IPS DF 19.7 (cell line): ENCODE data around the gene LRRC8C.
"Not testable (repeated sequence)": the region's sequence is repeated elsewhere in the genome, so short reads cannot be mapped to it uniquely, and the experiment has no call there.

Experiments used
- DNase-seq: peaks from one replicate; pipeline ENCODE4 v3.0.0-alpha.2; 2013; ENCODE audit warnings: low read depth, low spot score

Gene LRRC8C

DNA sequence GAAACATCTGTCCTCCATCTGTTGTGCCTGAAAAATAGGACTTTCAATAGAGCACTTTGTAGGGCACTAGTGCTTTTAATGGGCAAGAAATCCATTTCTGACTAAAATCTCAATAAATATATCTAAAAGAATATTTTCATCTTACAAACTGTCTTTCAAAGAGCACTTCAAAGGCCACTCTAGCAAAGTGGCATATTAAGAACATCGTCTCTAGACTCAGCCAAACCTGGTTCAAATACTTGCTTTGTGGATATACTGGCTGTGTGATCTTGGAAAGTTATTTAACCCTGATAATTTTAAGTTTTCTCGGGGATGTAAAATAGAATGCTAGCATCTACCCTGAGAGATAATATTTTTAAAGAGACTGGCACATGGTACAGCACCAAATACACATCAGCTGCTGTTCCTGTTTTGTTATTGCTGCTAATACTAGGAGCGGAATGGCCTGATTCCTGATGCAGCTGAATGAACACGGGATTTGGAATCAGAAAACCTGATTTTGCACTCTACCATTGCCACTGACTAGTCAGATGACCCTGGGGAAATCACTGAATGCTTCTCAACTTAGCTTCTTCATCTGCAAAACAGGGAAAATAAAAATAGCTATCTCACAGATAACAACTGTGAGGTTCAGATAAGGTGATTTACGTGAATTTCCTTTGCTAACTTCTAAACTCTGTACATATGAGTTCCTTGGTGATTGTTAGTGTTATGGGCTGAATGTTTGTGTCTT lies 25.2 kb upstream of the LRRC8C start:
- no peak for DNase-seq

DNA sequence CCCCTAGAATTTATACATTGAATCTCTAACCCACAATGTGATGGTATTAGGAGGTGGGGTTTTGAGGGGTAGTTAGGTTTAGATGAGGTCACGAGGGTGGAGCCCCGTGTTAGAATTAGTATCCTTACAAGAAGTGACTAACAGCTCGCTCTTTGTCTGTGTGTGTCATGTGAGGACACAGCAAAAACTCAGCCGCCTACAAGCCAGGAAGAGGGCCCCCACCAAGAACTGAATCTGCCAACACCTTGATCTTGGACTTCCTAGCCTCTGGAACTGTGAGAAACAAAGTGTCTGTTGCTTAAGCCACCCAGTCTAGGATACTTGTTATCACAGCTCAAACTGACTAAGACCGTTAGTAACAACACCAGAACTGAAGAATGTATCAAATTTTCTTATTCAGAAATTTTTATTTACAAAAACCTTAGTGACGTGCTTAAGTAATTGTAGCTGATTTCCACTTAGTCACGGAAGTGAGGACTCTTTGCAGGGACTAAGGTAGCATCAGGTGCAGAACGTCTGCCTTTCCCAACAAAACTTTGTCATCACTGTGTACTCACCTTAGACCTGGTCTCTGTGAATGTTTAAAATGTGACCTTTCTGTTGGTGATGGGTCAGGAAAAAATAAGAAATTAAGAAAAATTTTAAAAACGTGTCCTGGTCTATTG lies 24.5 kb upstream of the LRRC8C start:
- no peak for DNase-seq

DNA sequence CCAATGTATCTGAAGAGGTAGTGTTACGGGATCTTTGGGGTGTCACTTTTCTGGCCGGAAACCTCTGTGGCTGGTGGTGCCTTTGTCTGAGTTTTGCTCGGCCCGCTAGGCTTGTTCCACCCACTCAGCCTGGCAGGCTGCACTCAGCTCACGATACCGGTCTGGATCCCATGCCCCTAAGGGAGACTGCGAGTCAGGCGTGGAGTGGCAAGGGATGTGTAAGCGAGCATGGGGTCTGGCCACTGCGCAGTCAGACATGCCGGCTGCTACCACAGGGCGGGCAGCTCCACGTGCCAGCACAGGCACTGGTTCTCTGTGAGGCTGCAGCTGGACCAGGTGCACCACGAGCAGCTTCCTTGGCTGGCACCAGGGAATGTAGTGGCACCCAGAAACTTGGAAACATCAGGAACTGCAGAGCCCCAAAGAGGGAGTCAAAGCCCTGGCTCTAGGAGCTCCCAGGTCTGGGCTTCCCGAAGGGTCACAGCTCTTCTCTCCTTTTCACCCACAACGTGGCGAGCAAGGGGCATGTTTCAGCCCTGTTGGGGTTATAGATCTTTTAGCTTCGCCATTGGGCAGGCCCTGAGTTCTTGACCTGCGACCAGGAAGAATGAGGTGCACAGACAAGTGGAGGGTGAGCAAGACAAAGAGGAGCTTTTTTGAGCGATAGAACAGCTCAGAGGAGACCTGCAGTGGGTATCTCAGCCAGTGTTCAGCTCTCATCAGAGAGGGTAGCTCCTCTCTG lies 23.8 kb upstream of the LRRC8C start:
- no peak for DNase-seq

DNA sequence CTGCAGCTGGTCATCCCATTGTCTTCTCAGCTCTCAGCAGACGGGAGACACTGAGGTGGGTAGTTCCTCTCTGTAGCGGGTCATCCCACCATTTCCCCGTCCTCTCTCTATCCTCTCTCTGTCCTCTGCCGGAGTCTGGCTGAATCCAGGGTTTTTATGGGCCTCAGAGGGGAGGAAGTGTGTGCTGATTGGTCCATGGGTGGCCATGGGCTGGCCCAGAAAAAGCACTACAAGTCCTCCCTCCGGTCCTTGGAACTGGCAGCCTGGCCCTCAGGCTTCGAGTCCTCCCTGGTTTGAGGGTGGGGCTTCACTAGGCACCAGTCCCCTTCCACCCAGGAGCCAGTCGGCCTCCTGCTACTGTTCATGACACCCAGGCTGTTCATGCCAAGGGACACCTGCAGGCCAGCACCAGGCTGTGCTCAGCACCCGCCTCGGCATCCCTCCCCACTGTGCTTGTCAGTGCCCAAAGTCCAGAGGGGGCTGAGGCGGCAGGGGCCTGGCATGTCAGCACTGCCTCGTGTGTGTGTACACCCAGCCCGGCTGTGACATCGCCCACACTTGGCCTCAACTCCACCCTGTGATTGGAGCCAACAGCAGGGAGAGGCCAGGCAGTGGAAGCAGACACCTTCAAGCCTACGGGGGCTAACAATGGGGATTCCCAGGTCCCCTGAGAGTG lies 23.0 kb upstream of the LRRC8C start:
- DNase-seq: no peak

DNA sequence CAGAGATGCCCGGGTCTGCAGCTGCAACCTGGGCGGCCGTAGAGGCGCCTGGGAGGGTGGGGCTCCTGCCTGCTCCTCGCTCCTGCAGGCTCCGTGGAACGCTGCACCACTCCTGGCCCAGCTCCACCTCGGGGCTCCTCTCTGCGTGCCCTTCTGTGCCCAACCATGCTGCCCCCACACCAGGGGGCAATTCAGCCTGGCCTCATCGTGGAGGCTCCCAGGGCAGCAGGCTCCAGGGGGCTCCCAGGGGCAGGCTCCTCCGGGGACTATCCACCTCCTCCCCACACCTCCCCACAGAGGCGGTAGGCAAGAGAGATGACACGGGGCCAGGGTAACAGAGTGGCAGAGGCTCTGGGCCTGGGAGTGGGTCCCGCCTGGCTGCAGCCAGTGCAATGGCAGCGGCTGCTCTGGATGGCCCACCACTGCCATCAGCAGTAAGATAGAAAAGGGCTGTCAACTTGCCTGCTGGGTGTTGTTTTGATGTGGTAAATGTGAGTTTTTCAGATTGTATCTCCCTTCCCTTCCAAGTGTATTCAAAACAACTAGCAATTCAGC lies 22.4 kb upstream of the LRRC8C start:
- no peak for DNase-seq

DNA sequence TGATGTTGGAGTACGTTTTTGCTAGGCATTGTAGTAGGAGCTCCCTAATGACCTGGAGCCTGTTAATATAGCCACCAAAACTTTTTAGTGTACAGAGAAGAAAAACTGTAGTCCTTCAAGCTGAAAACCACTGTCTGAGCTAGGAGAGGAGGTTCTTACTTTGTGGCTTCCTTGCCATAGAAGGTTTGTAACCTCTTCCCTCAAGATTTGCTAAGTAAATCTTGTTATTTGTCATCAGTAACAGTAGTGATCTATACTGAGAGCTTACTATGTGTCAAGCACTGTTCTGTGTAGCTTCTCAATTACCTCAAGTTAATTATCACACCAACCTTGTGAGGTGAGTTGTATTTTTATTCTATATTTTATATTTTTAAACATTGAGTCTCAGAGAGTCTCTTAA lies 21.2 kb upstream of the LRRC8C start:
- DNase-seq: no peak

DNA sequence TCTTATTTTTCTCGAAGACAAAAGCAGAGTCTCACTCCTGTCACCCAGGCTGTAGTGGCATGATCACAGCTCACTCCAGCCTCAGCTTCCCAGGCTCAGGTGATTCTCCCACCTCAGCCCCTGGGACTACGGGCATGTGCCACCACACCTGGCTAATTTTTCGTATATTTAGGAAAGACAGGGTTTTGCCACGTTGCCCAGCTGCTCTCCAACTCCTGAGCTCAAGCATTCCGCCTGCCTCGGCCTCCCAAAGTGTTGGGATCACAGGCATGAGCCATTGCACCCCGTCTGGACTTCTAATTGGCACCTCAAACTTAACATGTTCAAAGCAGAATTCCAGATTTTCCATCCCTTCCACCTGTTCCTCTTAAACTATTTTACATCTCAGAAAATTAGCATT lies 19.0 kb upstream of the LRRC8C start:
- DNase-seq: no peak

DNA sequence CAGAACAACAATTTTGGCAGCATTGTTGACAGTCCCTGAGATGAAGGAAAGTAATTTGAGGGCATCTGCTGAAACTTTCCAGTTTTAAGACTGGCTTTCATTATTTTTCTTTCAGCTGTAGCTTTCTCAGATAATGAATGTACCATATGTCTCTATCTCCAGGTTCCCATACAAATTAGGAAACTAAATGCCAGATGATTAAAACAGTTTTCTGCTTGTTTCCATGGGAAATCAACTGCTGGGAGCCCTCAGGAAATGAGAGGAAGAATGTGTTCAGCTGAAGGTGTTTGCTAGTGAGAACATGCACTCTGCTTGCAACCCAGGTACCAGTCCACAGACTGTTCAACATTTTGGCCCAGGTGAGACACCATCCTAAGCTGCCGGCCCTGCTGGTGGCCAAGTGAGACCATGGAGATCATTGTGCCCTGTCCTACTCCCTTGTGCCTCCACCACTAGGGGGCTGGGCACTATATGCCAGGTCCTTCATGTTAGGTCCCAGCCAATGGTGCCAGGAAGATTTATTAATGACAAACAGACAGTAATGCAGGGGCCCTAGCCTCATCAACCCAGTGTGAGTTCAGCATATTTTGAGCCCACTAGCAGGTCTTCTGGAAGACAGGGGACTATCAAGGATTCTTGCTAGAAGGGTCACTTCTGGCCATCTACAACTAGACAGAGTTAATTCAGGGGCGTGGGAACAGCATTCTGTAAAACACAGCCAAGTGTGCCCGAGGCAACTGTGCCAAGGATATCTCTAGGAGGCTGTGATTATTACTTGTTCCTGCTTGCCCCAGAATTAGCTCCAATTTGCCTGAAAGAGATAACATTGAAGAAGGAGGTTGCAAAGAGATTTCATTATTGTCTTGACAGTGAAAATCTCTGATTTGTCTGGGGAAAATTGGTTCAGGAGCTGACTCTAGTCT lies 17.0 kb upstream of the LRRC8C start:
- DNase-seq: no peak

DNA sequence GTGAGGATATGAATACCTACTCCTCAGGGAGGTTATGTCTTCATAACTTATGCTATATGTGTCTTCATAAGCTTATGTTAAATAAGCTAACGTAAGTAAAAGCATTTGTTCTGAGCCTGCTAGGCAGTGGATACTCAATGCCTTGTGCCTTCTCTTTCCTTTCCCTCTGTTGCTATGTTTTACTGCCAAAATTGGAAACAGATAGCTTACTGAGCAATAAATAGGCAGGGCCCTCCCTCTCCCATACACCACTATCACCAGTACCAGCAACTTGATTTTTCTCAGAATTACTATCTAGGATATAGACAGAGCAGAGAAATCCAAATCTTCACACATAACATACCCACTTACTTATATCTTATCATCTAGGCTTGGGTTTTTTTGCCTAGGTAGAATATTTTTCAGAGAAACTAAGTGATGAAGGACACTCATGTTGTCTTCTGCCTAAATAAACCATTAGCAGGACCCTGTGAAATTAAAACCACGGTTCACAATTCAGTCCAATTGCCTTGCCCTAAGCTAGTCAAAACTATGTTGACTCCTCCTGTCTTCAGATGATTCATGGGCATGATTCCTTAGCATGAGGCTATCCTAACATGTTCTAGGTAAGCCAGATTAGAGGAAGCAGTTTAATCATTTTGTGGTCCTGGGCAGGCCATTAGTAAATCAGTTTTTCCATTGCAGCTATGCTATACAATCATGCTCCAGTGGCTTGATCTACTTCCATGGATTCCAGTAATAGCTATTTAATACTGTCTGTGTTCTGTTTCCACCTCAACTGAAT lies 15.9 kb upstream of the LRRC8C start:
- DNase-seq: no peak

DNA sequence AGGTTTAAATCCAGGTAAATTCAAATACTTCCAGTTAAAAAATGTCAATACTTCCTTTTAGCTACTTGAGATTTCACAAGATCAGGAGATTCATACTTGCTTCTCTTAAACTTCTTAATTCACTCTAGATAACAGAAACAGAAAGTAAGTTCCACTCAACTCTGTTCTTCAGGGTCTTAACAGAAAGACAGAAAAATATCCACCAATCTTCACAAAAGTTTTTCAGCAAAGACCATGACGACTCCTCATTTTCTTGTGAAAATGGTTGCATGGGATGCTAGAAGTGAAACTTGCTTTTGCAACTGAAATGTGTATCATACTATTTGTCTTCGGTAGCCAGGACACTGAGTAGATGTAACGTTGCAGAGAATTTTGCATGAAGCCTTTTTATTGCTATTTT lies 12.3 kb upstream of the LRRC8C start:
- no peak for DNase-seq

DNA sequence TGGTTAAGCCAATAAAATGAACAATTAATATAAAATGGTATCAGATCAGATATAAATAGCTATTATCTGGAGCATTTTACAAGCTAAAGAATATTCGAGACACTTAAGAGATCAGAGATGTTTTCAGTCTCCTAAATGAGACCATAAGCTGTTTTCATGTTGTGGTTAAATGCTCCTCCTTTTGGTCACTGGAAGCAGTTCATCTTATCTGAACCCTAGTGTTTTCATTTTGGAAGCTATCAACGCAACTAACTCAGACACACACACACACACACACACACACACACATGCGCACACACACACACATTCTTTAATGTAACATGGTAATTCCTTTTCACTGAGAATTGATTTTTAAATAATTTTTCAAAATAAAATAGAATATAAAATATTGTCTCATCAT lies 10.0 kb upstream of the LRRC8C start:
- no peak for DNase-seq

DNA sequence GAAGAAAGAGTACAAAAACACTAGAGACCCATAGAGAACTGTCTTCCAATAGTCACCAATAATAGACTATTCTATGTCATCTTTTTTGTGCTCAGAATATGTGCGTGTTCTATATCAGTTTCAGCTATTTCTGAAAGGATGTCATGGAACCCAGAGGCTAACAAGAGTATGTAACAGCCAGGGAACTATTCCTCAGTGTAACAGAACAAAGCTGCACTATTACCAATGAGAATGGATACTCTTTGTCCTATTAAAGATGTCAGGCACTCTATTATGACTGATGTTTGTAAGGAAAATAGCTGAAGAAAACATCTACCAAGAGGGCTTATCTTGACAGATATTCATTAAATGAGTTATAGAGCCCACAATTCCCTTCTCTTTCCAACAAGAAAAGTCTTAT lies 8.6 kb upstream of the LRRC8C start:
- no peak for DNase-seq

DNA sequence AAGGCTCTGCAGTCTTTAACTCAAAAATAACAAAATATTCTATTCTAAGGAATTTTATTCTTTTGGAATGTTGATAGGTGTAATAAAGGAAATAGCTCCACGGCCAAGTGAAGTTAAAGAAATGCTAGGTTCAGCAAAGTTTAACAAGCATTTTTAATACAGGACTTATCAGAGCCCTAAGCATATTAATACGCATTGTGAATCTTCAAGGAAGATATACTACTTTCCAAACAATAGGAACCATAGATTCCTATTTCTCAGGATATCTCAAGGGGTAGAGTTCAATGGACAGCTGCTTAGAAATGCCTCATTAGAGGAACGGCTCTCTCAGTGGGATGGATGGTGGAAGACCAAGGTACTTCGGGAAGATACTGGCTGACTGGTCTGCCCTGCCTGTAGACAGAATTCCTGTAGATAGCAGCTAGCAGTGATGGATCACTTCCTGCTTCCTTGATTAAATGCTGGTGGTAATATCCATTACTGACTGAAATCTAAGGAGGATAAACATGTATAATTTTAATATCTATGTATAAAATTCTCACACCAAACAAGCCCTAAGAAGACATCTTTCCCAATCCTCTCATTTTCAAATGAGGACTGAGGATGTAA lies 8.1 kb upstream of the LRRC8C start:
- DNase-seq: no peak

DNA sequence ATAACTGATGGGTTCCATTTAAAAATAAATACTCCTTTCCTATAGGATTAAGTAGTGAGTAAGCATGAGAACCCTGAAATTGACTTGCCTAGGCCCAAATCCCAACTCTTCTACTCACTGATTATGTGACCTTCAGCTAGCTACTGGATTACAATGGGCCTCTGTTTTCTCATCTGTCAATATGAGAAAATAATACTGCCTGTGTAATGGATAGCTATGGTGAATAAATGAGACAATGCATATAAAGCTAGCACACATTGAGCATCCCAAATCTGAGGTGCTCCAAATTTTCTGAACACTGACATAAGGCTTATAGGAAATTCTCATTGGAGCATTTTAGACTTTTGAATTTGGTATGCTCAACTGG lies 5.3 kb upstream of the LRRC8C start:
- no peak for DNase-seq

DNA sequence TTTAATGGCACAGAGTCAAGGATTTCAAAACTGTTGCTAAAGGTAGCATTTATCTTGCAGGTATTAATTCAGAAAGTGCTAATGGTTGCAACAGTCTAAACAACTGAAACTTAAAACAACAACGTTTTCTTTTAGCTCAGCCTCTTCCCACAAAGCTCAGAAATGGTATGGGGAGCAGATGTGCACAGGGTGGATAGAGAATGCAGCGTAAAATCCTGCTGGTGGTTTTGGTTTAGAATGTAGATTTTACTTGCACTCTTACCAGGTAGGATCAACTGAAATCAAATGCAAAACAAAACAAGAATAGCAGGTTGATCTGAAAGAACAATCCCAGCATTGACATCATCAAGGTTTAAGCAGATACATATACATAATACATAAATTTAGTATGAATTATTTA lies 3.8 kb upstream of the LRRC8C start:
- DNase-seq: no peak

DNA sequence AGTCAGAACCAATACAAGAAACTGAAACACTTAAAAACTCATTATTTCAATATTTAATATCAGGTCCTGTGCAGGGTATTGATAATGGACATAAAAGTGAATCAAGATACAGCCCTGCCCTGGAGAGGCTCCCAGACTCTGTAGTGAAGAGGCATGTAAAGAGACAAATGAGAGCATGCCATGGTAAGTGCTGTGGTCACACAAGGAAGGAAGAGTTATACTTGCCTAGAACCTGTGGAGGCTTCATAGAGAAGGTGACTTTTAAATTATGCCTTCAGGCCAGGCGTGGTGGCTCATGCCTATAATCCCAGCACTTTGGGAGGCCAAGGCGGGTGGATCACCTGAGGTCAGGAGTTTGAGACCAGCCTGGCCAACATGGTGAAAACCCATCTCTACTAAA lies 3.3 kb upstream of the LRRC8C start:
- not testable (repeated sequence) for DNase-seq

DNA sequence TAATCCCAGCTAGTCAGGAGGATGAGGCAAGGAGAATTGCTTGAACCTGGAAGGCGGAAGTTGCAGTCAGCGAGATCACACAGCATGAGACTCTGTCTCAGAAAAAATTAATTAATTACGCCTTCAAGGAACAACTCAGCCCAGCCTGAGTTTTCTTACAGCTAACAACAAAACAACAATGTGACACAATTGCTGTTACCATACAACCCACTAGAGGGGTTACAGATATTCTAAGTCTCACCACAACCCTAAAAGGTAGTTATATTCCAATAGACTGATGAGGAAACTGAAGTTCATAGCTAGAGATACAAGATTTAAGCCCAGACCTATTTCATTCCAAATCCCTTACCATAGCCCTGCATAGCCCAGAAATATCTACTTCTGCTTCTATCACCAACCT lies 2.9 kb upstream of the LRRC8C start:
- DNase-seq: no peak

DNA sequence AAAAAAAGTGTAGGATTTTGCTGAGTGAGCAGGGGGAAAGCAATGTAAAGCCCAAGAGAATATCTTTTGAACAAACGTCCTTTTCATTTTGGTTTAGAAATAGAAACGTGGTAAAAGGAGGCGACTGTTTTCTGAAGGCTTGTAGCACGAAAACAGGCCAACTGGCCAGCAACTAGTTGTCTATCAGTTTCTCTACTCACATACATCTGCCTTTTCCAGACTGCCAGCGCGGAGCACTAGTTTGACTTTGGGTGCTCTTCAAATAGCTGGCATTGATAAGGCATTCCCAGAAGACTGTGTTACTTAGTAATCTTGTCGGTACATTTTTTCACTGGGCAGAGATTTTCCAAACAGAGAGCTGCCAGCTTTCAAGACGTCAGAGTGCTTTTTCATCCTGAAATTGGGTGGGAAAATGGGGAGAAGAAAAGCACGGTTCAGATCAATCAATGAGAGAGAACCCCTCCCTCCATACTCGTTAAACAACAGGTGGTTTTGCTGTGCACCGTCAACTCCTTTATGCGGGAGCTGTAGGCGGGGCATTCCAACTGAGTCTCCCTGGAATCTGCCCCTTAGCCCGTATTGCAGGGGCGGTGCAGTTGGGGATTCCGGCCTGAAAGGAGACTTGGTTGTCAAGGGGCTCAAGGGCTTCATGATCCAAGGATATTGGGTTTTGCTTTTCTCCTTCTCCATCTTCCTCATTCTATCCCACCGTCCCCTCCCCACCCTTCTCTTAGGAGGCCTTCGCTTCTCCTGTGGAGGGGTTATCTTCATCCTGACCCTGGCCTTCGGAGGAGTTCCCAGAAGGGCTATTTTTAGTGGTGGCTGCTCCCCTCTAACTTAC lies 884 bp upstream of the LRRC8C start:
- DNase-seq: no peak

DNA sequence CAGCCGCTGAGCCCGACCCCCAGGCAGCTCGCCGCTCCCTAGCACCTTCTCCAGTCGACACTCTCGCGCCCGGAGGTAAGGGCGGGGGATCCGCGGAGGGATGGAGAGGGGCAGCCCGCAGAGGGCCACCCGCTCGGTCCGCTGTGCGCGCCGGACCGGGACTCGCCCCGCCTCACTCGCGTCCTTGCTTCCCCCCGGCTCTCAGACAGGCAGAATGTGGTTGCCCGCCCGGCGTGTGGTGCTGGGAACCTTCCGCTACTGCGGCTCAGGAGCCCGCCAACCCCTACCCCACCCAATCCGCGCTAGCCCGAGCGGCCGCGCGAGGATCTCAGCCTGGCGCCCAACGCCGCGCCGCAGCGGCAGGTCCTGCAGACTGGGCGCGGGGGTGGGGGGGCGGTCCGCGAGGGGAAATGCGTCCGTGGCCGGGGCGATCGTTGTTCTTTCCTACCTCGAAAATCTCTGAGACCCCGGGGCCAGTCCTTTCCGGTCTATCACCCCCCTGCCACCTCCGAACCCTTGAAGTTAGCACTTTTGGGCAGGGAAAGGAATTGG lies 404 bp downstream of the LRRC8C start:
- no peak for DNase-seq
